Measurements from ENCODE around the gene GGTLC2.

Gene GGTLC2

DNA sequence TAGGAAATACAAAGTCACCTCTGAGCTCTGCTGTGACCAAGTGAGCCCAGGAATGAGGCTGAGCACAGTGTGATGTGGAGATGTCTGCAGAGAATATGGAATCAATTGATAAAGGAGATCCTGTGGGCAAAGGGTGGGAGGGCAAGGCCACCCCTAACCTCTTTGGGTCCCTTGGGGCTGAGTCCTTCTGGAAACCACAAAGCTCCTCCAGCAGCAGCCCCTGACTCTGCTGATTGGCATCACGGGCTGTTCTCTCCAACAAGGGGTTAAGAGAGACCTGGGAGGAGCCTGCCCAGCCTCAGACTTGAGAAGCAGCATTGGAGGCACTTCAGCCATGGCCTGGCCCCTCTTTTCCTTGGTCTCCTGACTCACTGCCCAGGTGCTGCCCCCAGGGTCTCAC is 49.7 kb downstream of the GGTLC2 start:
- no peak for TF ChIP-seq EZH2 (optimal IDR thresholded peaks at IDR 0.05; ENCODE audit: low read depth, low read length)
- Histone ChIP-seq H3K9me2 (replicated peaks; ENCODE audit: insufficient read depth, low read length) (no peaks in the 10 kb centered on the region), H3K4me3 (ENCODE audit: low read length) (no peak overlapping the region), H3F3A (ENCODE audit: insufficient read depth, low read length) (no peaks in the 10 kb centered on the region), H3K4me2 (ENCODE audit: low read depth, low read length) (no peak overlapping the region), H3K79me2 (ENCODE audit: low read length) (no peaks in the 10 kb centered on the region), H2AFZ (ENCODE audit: low read length) (no peak overlapping the region), H3K27ac (ENCODE audit: low read length) (no peak overlapping the region), H3K27me3 (replicated peaks; ENCODE audit: insufficient read depth, low read length) (no peaks in the 10 kb centered on the region), H3K9ac (ENCODE audit: low read length) (no peak overlapping the region), H3K9me3 (replicated peaks; ENCODE audit: insufficient read depth, low read length) (no peaks in the 10 kb centered on the region), H3K36me3 (replicated peaks; ENCODE audit: insufficient read depth, low read length) (no peaks in the 10 kb centered on the region), H4K20me1 (ENCODE audit: insufficient read depth, low read length) (no peaks in the 10 kb centered on the region), H3K4me1 (ENCODE audit: low read length) (peaks cover 4% of the 10 kb centered on the region; the same call in 1 of the 2 replicates)
- DNase-seq = no peak

DNA sequence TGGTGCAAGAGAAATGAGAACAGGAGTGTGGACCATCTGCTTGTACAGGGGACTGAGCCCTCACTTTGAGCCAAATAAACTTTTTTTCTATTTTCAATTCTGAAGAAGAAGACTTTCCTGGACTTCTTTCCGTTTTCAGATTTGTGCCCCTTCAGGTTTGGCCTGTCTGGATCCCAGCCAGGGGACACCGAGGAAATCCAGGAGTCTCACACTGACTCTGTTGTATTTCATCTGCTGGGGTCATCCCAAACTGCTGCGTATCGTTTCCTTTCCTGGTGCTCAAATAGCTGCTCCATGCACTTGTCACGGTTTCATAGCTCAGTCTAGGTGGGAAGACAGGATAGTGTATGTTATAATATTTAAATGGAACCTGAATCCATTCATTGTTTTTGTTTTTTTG is 51.7 kb downstream of the GGTLC2 start:
- no peaks in the 10 kb centered on the region for H3K9me3 ChIP-seq (replicated peaks; ENCODE audit: insufficient read depth, low read length)
- H4K20me1 ChIP-seq (ENCODE audit: insufficient read depth, low read length) = no peaks in the 10 kb centered on the region
- no peak overlapping the region for H2AFZ ChIP-seq (ENCODE audit: low read length)
- H3K79me2 ChIP-seq (ENCODE audit: low read length) = no peaks in the 10 kb centered on the region
- no peaks in the 10 kb centered on the region for H3K36me3 ChIP-seq (replicated peaks; ENCODE audit: insufficient read depth, low read length)
- H3K4me2 ChIP-seq (ENCODE audit: low read depth, low read length) = no peak overlapping the region
- no peaks in the 10 kb centered on the region for H3F3A ChIP-seq (ENCODE audit: insufficient read depth, low read length)
- no peak for DNase-seq
- no peaks in the 10 kb centered on the region for H3K27me3 ChIP-seq (replicated peaks; ENCODE audit: insufficient read depth, low read length)
- H3K4me3 ChIP-seq (ENCODE audit: low read length) = no peak overlapping the region
- H3K9me2 ChIP-seq (replicated peaks; ENCODE audit: insufficient read depth, low read length) = no peaks in the 10 kb centered on the region
- TF ChIP-seq EZH2 (optimal IDR thresholded peaks at IDR 0.05; ENCODE audit: low read depth, low read length) = no peak
- no peak for TF ChIP-seq CTCF (IDR thresholded peaks at IDR 0.05; ENCODE audit: low read length)
- no peak for TF ChIP-seq EZH2phosphoT487 (IDR thresholded peaks at IDR 0.05; ENCODE audit: low read length)
- H3K9ac ChIP-seq (ENCODE audit: low read length) = no peak overlapping the region
- no peak overlapping the region for H3K27ac ChIP-seq (ENCODE audit: low read length)
- peaks cover 4% of the 10 kb centered on the region; the same call in 1 of the 2 replicates for H3K4me1 ChIP-seq (ENCODE audit: low read length)

All from MM.1S (cell line).